Measurements from ENCODE around the gene ZMYND8. TPM values are rescaled to one million over a fixed set of nuclear protein-coding genes. Genes with fewer than 3 reads are reported as not detected.
"Not testable (repeated sequence)": the region's sequence is repeated elsewhere in the genome, so short reads cannot be mapped to it uniquely, and the experiment has no call there.

ZMYND8 gene
- total RNA-seq, 2 donors from 2014 or later, result 18.9 to 19.1 TPM

DNA sequence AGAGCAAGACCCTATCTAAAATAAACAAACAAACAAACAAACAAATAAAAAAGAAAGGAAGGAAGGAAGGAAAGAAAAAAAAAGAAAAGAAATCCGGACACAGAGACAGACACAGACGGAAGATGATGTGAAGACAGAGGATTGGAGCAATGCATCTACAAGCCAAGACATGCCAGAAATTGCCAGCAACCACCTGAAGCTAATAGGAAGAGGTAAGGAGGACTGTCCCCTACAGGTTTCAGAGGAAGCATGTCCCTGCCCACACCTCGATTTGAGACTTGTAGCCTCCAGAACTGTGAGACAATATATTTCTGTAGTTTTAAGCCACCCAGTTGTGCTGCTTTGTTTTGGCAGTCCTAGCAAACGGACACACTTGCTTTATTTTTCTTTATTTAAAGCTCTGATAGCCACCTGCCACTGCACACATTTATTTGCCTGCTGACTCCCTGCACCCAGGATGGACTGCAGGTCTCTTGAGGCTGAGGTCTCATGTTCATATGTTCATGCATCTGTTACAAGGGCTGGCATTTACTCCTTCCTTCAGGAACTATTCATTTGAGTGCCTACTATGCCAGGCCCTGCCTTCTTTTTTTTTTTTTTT is 20.7 kb upstream of the ZMYND8 start:
- Histone ChIP-seq H3K27ac (no peak overlapping the region), H3K4me1 (peaks cover 11% of the 10 kb centered on the region), H3K27me3 (no peaks in the 10 kb centered on the region), H3K9me3 (no peaks in the 10 kb centered on the region), H3K36me3 (replicated peaks in 1 of 2; ENCODE audit: insufficient read depth in 1 of 2, low read depth in 2 of 2) (no peaks in the 10 kb centered on the region), H3K4me3 (no peak overlapping the region)
- 65 to 72% methylated on average over 4 of the region's 4 CpGs for WGBS, 2 donors
- ATAC-seq (no peak), DNase-seq (no peak)
- TF ChIP-seq CTCF (IDR thresholded peaks at IDR 0.05), result no peak
- no peak for TF ChIP-seq POLR2A (IDR thresholded peaks at IDR 0.05)
- intact Hi-C loops (cut with DNase I), result no loop called here

DNA sequence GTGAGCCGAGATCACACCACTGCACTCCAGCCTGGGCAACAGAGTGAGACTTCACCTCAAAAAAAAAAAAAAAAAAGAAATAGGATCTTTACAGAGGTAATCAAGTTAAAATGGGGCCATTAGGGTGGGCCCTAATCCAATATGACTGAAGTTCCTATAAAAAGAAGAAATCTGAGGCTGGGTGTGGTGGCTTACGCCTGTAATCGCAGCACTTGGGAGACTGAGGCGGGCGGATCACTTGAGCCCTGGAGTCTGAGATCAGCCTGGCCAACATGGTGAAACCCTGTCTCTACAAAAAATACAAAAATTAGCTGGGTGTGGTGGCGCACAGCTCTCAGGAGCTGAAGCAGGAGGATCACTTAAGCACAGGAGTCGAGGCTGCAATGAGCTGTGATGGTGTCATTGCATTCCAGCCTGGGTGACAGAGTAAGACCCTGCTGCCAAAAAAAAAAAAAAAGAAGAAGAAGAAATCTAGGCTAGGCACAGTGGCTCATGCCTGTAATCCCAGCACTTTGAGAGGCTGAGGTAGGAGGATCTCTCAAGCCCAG is 19.7 kb upstream of the ZMYND8 start:
- DNase-seq; H3K9me3 ChIP-seq; ATAC-seq; H3K4me3 ChIP-seq; intact Hi-C loops (cut with DNase I); H3K27ac ChIP-seq; H3K27me3 ChIP-seq; H3K36me3 ChIP-seq (replicated peaks in 1 of 2; ENCODE audit: insufficient read depth in 1 of 2, low read depth in 2 of 2): not testable (repeated sequence)
- 96% methylated on average over 6 to 7 of the region's 7 CpGs for WGBS, 2 donors
- H3K4me1 ChIP-seq, result peaks cover 11% of the 10 kb centered on the region

DNA sequence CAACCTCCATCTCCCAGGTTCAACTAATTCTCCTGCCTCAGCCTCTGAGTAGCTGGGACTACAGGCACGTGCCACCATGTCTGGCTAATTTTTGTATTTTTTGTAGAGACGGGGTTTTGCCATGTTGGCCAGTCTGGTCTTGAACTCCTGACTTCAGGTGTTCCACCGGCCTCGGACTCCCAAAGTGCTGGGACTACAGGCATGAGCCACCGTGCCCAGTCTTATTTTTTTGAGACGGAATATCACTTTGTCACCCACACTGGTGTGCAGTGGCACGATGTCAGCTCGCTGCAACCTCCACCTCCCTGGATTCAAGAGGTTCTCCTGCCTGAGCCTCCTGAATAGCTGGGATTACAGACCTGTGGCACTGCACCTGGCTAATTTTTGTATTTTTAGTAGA is 17.6 kb upstream of the ZMYND8 start:
- H3K27me3 ChIP-seq; ATAC-seq; H3K4me3 ChIP-seq; intact Hi-C loops (cut with DNase I); H3K36me3 ChIP-seq (replicated peaks in 1 of 2; ENCODE audit: insufficient read depth in 1 of 2, low read depth in 2 of 2); H3K9me3 ChIP-seq; H3K27ac ChIP-seq; DNase-seq; H3K4me1 ChIP-seq: not testable (repeated sequence)
- WGBS, 2 donors, result 89 to 97% methylated on average over 8 of the region's 8 CpGs

- Histone ChIP-seq H3K27ac (no peak overlapping the region), H3K27me3 (no peaks in the 10 kb centered on the region), H3K4me3 (no peak overlapping the region), H3K9me3 (no peaks in the 10 kb centered on the region), H3K36me3 (replicated peaks in 1 of 2; ENCODE audit: insufficient read depth in 1 of 2, low read depth in 2 of 2) (no peaks in the 10 kb centered on the region), H3K4me1 (no peaks in the 10 kb centered on the region)
- ATAC-seq, result no peak
- DNase-seq, result no peak
- no peak for TF ChIP-seq POLR2A (IDR thresholded peaks at IDR 0.05)
- TF ChIP-seq CTCF (IDR thresholded peaks at IDR 0.05), result no peak
- 77 to 84% methylated on average over 2 of the region's 2 CpGs for WGBS, 2 donors
- intact Hi-C loops (cut with DNase I), result no loop called here
Observed at GRCh38 chr20:47373206-47373733, 16.8 kb upstream of the ZMYND8 start.

DNA sequence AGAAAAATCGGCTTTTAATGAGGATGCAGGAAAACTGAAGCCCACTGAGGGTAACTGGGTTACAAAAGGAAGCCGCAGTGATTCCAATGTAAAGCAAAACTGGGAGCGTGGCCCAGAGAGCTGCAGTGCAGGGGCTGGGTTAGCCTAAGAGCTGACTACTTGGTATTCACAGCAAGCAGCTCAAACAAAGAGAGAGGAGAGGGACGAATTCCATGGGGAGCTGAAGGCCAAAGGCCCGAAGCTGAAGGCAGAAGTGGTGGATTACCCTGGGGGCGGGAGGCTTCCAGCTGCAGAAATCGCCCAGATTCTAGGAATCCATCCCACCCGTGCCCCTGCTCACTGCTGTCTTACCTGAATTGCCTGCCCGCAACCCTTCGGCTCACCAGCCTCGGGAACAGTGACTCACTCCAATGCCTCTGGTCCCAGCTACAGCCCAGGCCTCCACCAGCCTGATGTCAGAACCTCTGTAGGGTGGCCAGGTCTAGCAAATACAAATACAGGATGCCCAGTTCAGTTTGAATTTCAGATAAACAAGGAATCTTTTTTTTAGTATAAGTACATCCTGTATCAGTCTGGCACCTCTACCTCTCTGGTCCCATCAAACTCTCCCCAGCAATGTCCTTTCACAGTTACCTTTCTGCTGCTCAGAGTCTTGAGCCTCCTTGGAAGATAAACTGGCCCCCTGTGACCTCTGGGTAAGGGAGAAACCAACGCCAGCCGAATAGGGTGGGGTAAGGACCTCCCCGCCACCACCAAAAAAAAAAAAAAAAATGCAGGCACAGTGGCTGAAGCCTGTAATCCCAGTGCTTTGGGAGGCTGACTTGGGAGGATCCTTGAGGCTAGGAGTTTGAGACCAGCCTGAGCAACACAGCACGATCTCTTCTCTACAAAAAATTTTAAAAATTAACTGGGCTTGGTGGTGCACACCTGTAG is 14.6 kb upstream of the ZMYND8 start:
- no peaks in the 10 kb centered on the region for H3K4me1 ChIP-seq
- WGBS, 2 donors, result 84 to 86% methylated on average over 15 of the region's 15 CpGs
- no peak overlapping the region for H3K4me3 ChIP-seq
- intact Hi-C loops (cut with DNase I), result no loop called here
- H3K36me3 ChIP-seq (replicated peaks in 1 of 2; ENCODE audit: insufficient read depth in 1 of 2, low read depth in 2 of 2), result no peaks in the 10 kb centered on the region
- no peaks in the 10 kb centered on the region for H3K9me3 ChIP-seq
- no peaks in the 10 kb centered on the region for H3K27me3 ChIP-seq
- DNase-seq (no peak), ATAC-seq (no peak)
- no peak overlapping the region for H3K27ac ChIP-seq
- TF ChIP-seq POLR2A (IDR thresholded peaks at IDR 0.05) (no peak), CTCF (IDR thresholded peaks at IDR 0.05) (no peak)
